ENCODE measurements around the gene LCE1F. TPM values are rescaled to one million over a fixed set of nuclear protein-coding genes. Genes with fewer than 3 reads are reported as not detected.

The LCE1F gene
- total RNA-seq, 2 experiments from 2014 or later, result not detected

- DNase-seq, result no peak
- ChIA-PET CTCF (no interaction called here), POLR2A (no interaction called here)
- H3K4me1 ChIP-seq (ENCODE audit: insufficient read depth, low read length), result no peaks in the 10 kb centered on the region
- Mint-ChIP-seq H3K4me3 (no peak overlapping the region), H3K4me1 (ENCODE audit: low read depth) (no peaks in the 10 kb centered on the region), H3K36me3 (ENCODE audit: low read depth) (no peaks in the 10 kb centered on the region), H3K9me3 (no peaks in the 10 kb centered on the region), H3K27ac (no peak overlapping the region), H3K27me3 (peaks cover 54% of the 10 kb centered on the region)
- no peaks in the 10 kb centered on the region for H3K36me3 ChIP-seq (ENCODE audit: insufficient read depth, low read length)
- H3K27me3 ChIP-seq (ENCODE audit: control insufficient read depth in 1 of 2, insufficient read depth in 2 of 2, low read length in 2 of 2), result peaks cover 4 to 6% of the 10 kb centered on the region in 2 experiments
- intact Hi-C loops (cut with DNase I, micrococcal nuclease), result no loop called here
- ATAC-seq (ENCODE audit: poor library complexity), result no peak
- no peak overlapping the region for H3K4me3 ChIP-seq (ENCODE audit: low read length)
- H3K9me3 ChIP-seq (ENCODE audit: control insufficient read depth in 1 of 2, insufficient read depth in 1 of 2, low read length in 2 of 2), result peaks cover 0 to 4% of the 10 kb centered on the region in 2 experiments
- TF ChIP-seq CTCF (IDR thresholded peaks at IDR 0.05), result no peak
- H3K27ac ChIP-seq (ENCODE audit: low read depth in 1 of 2, low read length in 2 of 2), result no peak overlapping the region
Measured at GRCh38 chr1:152741656-152742055, 33.3 kb upstream of the LCE1F start.

DNA sequence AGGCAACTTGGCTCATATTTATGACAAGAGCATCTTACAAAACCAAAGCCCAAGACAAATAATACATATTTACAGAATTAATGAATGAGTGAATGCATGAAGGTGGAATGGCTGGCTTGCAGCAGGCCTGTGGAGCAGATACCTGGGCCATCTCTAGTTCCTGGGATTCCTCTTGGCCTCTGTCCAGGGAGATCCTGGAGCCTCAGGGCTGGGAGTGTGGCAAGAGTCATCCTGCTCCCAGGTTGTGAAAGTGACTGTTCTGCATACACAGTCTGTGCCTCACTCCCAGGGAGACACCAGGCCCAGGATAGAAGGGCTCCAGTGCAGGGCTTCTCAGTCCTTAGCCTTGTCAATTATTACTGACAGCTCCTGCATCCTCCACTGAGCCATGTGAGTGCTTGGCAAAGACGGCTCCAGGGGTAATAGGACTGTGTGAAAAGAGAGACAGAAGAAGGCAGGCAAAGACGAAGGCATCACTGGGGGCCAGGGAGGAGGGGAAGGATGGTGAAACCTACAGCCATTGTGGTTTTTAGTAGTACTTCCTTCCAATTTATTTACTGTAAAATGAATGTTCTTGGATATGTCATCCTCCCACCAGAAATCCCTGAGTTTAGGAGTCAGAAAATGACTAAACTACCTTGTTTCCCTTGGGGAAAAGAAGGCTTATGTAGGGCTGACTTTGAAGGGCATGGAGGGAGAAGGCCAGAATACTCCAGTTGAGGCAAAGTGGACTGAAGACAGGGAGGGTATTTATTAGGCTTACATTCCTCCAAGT is 31.4 kb upstream of the LCE1F start:
- ChIA-PET CTCF (no interaction called here), POLR2A (no interaction called here)
- Mint-ChIP-seq H3K27ac (no peak overlapping the region), H3K4me3 (no peak overlapping the region), H3K4me1 (ENCODE audit: low read depth) (no peaks in the 10 kb centered on the region), H3K36me3 (ENCODE audit: low read depth) (no peaks in the 10 kb centered on the region), H3K9me3 (no peaks in the 10 kb centered on the region), H3K27me3 (peaks cover 52% of the 10 kb centered on the region)
- no peak overlapping the region for H3K4me3 ChIP-seq (ENCODE audit: low read length)
- TF ChIP-seq CTCF (IDR thresholded peaks at IDR 0.05), result no peak
- ATAC-seq (ENCODE audit: poor library complexity) (no peak), DNase-seq (no peak)
- H3K36me3 ChIP-seq (ENCODE audit: insufficient read depth, low read length), result no peaks in the 10 kb centered on the region
- peaks cover 0 to 4% of the 10 kb centered on the region in 2 experiments for H3K9me3 ChIP-seq (ENCODE audit: control insufficient read depth in 1 of 2, insufficient read depth in 1 of 2, low read length in 2 of 2)
- no peak overlapping the region for H3K27ac ChIP-seq (ENCODE audit: low read depth in 1 of 2, low read length in 2 of 2)
- intact Hi-C loops (cut with DNase I, micrococcal nuclease), result no loop called here
- peaks cover 4 to 5% of the 10 kb centered on the region in 2 experiments for H3K27me3 ChIP-seq (ENCODE audit: control insufficient read depth in 1 of 2, insufficient read depth in 2 of 2, low read length in 2 of 2)
- no peaks in the 10 kb centered on the region for H3K4me1 ChIP-seq (ENCODE audit: insufficient read depth, low read length)

DNA sequence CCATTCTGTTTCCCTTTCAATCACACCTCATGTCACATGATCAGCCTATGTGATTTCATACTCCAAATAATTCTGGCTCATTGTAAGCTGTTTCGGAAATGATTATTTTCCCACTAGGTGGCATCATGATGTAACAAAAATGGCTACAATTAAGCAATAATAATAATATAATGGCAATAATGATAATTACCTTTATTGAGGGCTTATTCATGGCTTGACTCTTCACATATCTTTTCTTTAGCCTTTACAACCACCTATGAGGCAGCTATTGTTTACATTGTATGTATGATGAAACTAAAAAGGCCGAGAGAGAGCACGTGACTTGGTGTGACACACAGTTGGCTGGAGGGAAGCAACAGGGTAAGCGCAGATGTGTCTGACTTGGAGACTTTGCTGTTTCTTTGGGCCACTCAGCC is 29.6 kb upstream of the LCE1F start:
- no peaks in the 10 kb centered on the region for H3K36me3 Mint-ChIP-seq (ENCODE audit: low read depth)

More for the DNA sequence above, 29.6 kb upstream of the LCE1F start:
- Mint-ChIP-seq H3K27ac (no peak overlapping the region), H3K4me3 (no peak overlapping the region), H3K4me1 (ENCODE audit: low read depth) (no peaks in the 10 kb centered on the region), H3K27me3 (peaks cover 51% of the 10 kb centered on the region), H3K9me3 (no peaks in the 10 kb centered on the region)
- DNase-seq, result no peak
- no peak for ATAC-seq (ENCODE audit: poor library complexity)
- CTCF ChIA-PET, result interaction anchor here (0.6 kb wide), 1 partner anchor 11 kb away, joined by 3 read pairs; no protein-coding TSS in a partner anchor
- H3K27me3 ChIP-seq (ENCODE audit: control insufficient read depth in 1 of 2, insufficient read depth in 2 of 2, low read length in 2 of 2), result peaks cover 6 to 7% of the 10 kb centered on the region in 2 experiments
- H3K9me3 ChIP-seq (ENCODE audit: control insufficient read depth in 1 of 2, insufficient read depth in 1 of 2, low read length in 2 of 2), result peaks cover 0 to 4% of the 10 kb centered on the region in 2 experiments
- POLR2A ChIA-PET, result no interaction called here
- H3K4me1 ChIP-seq (ENCODE audit: insufficient read depth, low read length), result no peaks in the 10 kb centered on the region
- H3K27ac ChIP-seq (ENCODE audit: low read depth in 1 of 2, low read length in 2 of 2), result no peak overlapping the region
- no peak overlapping the region for H3K4me3 ChIP-seq (ENCODE audit: low read length)
- no peaks in the 10 kb centered on the region for H3K36me3 ChIP-seq (ENCODE audit: insufficient read depth, low read length)
- TF ChIP-seq CTCF (IDR thresholded peaks at IDR 0.05), result no peak
- intact Hi-C loops (cut with DNase I, micrococcal nuclease), result no loop called here

All from CD4-positive, alpha-beta T cell (primary cell).